HEK293T (cell line): ENCODE results near the gene TSPAN5.

Experiments used
- ARNT ChIP-seq: fragments of 450-650 bp; IDR thresholded peaks from 2 replicates; pipeline ENCODE4 v1.6.1; 2017; ENCODE audit warnings: mild to moderate bottlenecking
- BHLHE40 ChIP-seq: fragments of 450-650 bp; IDR thresholded peaks from 2 replicates; pipeline ENCODE4 v1.6.1; 2016; ENCODE audit warnings: mild to moderate bottlenecking, moderate library complexity, borderline replicate concordance
- CTBP1 ChIP-seq: fragments of 450-650 bp; IDR thresholded peaks from 2 replicates; pipeline ENCODE4 v1.6.1; 2016; ENCODE audit warnings: borderline replicate concordance
- ELF4 ChIP-seq: fragments of 450-650 bp; IDR thresholded peaks from 2 replicates; pipeline ENCODE4 v1.6.1; 2017; ENCODE audit warnings: antibody characterized with exemption
- FOXA1 ChIP-seq: fragments of 450-650 bp; IDR thresholded peaks from 2 replicates; pipeline ENCODE4 v1.6.1; 2016; ENCODE audit warnings: mild to moderate bottlenecking
- FOXK2 ChIP-seq: fragments of 450-650 bp; IDR thresholded peaks from 2 replicates; pipeline ENCODE4 v1.6.1; 2016; ENCODE audit warnings: mild to moderate bottlenecking
- FOXM1 ChIP-seq: fragments of 450-650 bp; IDR thresholded peaks from 2 replicates; pipeline ENCODE4 v1.6.1; 2017; ENCODE audit warnings: mild to moderate bottlenecking, borderline replicate concordance
- HDGF ChIP-seq: fragments of 450-650 bp; IDR thresholded peaks from 2 replicates; pipeline ENCODE4 v1.6.1; 2017; ENCODE audit warnings: antibody characterized with exemption, borderline replicate concordance
- NFRKB ChIP-seq: fragments of 450-650 bp; IDR thresholded peaks from 2 replicates; pipeline ENCODE4 v1.6.1; 2016; ENCODE audit warnings: mild to moderate bottlenecking, moderate library complexity
- PKNOX1 ChIP-seq: fragments of 450-650 bp; IDR thresholded peaks from 2 replicates; pipeline ENCODE4 v1.6.1; 2016
- SP1 ChIP-seq: fragments of 450-650 bp; IDR thresholded peaks from 2 replicates; pipeline ENCODE4 v1.6.1; 2017
- SUZ12 ChIP-seq: fragments of 450-650 bp; IDR thresholded peaks from 2 replicates; pipeline ENCODE4 v1.6.1; 2016; ENCODE audit warnings: mild to moderate bottlenecking
- TARDBP ChIP-seq: fragments of 450-650 bp; IDR thresholded peaks from 2 replicates; pipeline ENCODE4 v1.6.1; 2016
- ZNF384 ChIP-seq: fragments of 450-650 bp; IDR thresholded peaks from 2 replicates; pipeline ENCODE4 v1.6.1; 2016

DNA sequence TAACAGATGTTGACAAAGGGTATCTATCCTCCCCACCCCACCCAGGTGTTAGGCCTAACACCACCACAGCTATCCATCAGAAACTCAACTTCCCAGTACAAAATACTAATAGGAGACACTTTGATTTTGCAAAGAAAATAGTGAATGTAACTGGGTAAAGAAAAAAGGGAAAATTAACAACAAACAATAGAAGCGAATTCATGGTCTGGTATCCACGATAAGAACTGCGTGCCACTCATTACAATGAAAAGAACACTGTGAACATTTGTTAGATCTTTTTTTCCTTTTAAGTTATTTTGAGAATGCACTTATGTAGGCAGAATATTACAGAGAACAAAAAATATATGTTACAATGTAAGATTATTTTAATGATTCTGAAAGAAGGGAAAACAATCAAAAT, 12.0 kb downstream of the TSPAN5 start:
- no peak for TF ChIP-seq SP1
- no peak for TF ChIP-seq FOXA1
- no peak for TF ChIP-seq BHLHE40
- no peak for TF ChIP-seq FOXM1
- TF ChIP-seq HDGF: no peak
- no peak for TF ChIP-seq NFRKB
- TF ChIP-seq PKNOX1: no peak
- no peak for TF ChIP-seq TARDBP
- no peak for TF ChIP-seq SUZ12
- no peak for TF ChIP-seq FOXK2
- no peak for TF ChIP-seq ELF4
- no peak for TF ChIP-seq ARNT
- no peak for TF ChIP-seq CTBP1
- no peak for TF ChIP-seq ZNF384
